Spleen (tissue), 11 donors: ENCODE data around the gene SMARCC2. TPM values are rescaled to one million over a fixed set of nuclear protein-coding genes. Genes with fewer than 3 reads are reported as not detected.
A peak's percentile ranks its signal among the peaks of the same experiment; 100 is the strongest.

ENCODE experiments used
- DNase-seq: peaks from one replicate; pipeline ENCODE4 v3.0.0-alpha.2; 2020
- H3K27ac ChIP-seq, 8 donors: fragments of 200-600 bp; sonication (generic) in 7 of 8; 1 replicate in 4 of 8; 2 replicates in 4 of 8; pipeline versions ENCODE4 v1.5.0 to v1.8.0; 2016 to 2021; ENCODE audit warnings: inconsistent platforms in 4 of 8, mild to moderate bottlenecking in 4 of 8, moderate library complexity in 1 of 8
- H3K27me3 ChIP-seq, 7 donors: fragments of 200-600 bp; sonication (generic) in 6 of 7; replicated peaks in 1 of 7; 1 replicate in 4 of 7; 2 replicates in 3 of 7; pipeline versions ENCODE4 v1.5.0 to v1.8.0; 2016 to 2021; ENCODE audit warnings: inconsistent platforms in 3 of 7, mild to moderate bottlenecking in 1 of 7
- H3K36me3 ChIP-seq, 6 donors: fragments of 200-600 bp; sonication (generic) in 5 of 6; 1 replicate in 4 of 6; 2 replicates in 2 of 6; pipeline versions ENCODE4 v1.5.0 to v1.8.0; 2016 to 2021; ENCODE audit warnings: inconsistent platforms in 2 of 6
- H3K4me1 ChIP-seq, 6 donors: fragments of 200-600 bp; sonication (generic) in 5 of 6; 1 replicate in 3 of 6; 2 replicates in 3 of 6; pipeline versions ENCODE4 v1.5.0 to v1.8.0; 2016 to 2021; ENCODE audit warnings: inconsistent platforms in 3 of 6
- H3K4me3 ChIP-seq, 8 donors: fragments of 200-600 bp; sonication (generic) in 7 of 8; 1 replicate in 4 of 8; 2 replicates in 4 of 8; pipeline versions ENCODE4 v1.5.0 to v1.8.0; 2016 to 2021; ENCODE audit warnings: inconsistent platforms in 4 of 8, mild to moderate bottlenecking in 4 of 8, moderate library complexity in 2 of 8
- H3K9me3 ChIP-seq, 8 donors: fragments of 200-600 bp; sonication (generic) in 7 of 8; 1 replicate in 4 of 8; 2 replicates in 4 of 8; pipeline versions ENCODE4 v1.5.0 to v1.8.0; 2016 to 2021; ENCODE audit warnings: inconsistent platforms in 4 of 8
- CTCF ChIP-seq, 11 experiments: fragments of 200-600 bp in 7 of 11; fragments of 450-650 bp in 4 of 11; sonication (generic) in 4 of 11; IDR thresholded peaks in 8 of 11; conservative IDR thresholded peaks in 3 of 11; 1 replicate in 7 of 11; 2 replicates in 4 of 11; pipeline versions ENCODE4 v1.4.0 to v1.8.0; 2016 to 2021; ENCODE audit warnings: antibody characterized with exemption in 11 of 11, inconsistent platforms in 4 of 11, mild to moderate bottlenecking in 1 of 11
- POLR2A ChIP-seq, 3 donors: fragments of 450-650 bp; IDR thresholded peaks; one replicate each; pipeline ENCODE4 v1.5.1; 2017; ENCODE audit warnings: antibody characterized with exemption in 3 of 3, mild to moderate bottlenecking in 1 of 3
- POLR2AphosphoS5 ChIP-seq, 3 donors: sonication (generic); formaldehyde crosslinking; IDR thresholded peaks; one replicate each; pipeline ENCODE4 v1.5.1; 2017; ENCODE audit warnings: antibody characterized with exemption in 3 of 3
- WGBS, 5 donors: extraction: QIAGEN DNeasy Blood & Tissue Kit in 3 of 5; methylation state at CpG; one replicate each; pipeline versions ENCODE4 v1.1.5 to v1.1.7; 2013 to 2018; 5-methylcytosine and 5-hydroxymethylcytosine counted together
- intact Hi-C: fragments of 100-400 bp; cut with DNase I; formaldehyde crosslinking; loops from one replicate; pipeline ENCODE4 v1.15.0; 2023; ENCODE audit warnings: low total_unique reads
- polyA plus RNA-seq, 3 donors: library from polyadenylated mRNA; stranded (reverse); fragments of 200-250 nt; gene quantifications; one replicate each; pipeline ENCODE4 v1.2.1, GENCODE V29; 2013
- total RNA-seq, 7 donors: library from RNA; depleted of rRNA in 3 of 7; stranded (reverse); fragments of >200 nt in 3 of 7; fragmentation: NEBNext Ultra II Directional in 4 of 7; extraction: Animal tissue kit (Norgen Biotek cat#: 25700) in 4 of 7; gene quantifications; one replicate each; pipeline versions ENCODE4 v1.1.0 to v1.2.1, GENCODE V29; 2016 to 2021
- donor health status: healthy with polysubstance abuse.
- donor health status: DM: no; HTN: no; CAD: no; lungs with moderate emphysema.
- donor health status: DM: no; HTN: no; CAD: no.
- donor health status: Bipolar disorder and iron deficiency.
- donor health status: healthy.
- donor health status: DM: no; HTN: no; CAD: no.
- donor health status: DM: yes; HTN: yes; CAD: no.

SMARCC2 gene
- total and polyA plus RNA-seq, 10 donors: 8.5 to 121 (median 97.7) TPM

GRCh38 chr12:56221232-56221756, 32.0 kb upstream of the SMARCC2 start:
- H3K36me3 ChIP-seq: peaks cover 0 to 28% (median 7%) of the 10 kb centered on the region in 6 donors
- H3K27ac ChIP-seq: peak overlapping the region; percentile 92 to 97 (median 96)
- 0 to 2% (median 1%) methylated on average over 14 to 21 of the region's 21 CpGs for WGBS, 5 donors
- TF ChIP-seq POLR2A (IDR thresholded peaks at IDR 0.05): no peak
- no peak for TF ChIP-seq CTCF (IDR thresholded peaks at IDR 0.05 in 8 of 11, conservative IDR thresholded peaks at IDR 0.05 in 3 of 11)
- no peak for TF ChIP-seq POLR2AphosphoS5 (IDR thresholded peaks at IDR 0.05)
- intact Hi-C loops: no loop called here
- H3K4me3 ChIP-seq: peak overlapping the region; percentile 66 to 86 (median 75)
- DNase-seq: peak; percentile 81
- no peaks in the 10 kb centered on the region for H3K9me3 ChIP-seq
- H3K27me3 ChIP-seq: no peaks in the 10 kb centered on the region
- peaks cover 37 to 84% (median 63%) of the 10 kb centered on the region in 6 donors for H3K4me1 ChIP-seq

- Histone ChIP-seq H3K9me3 (no peaks in the 10 kb centered on the region), H3K27ac (peak overlapping the region; percentile 92 to 97 (median 96)), H3K27me3 (no peaks in the 10 kb centered on the region), H3K36me3 (peaks cover 0 to 28% (median 12%) of the 10 kb centered on the region in 6 donors), H3K4me1 (peaks cover 37 to 87% (median 63%) of the 10 kb centered on the region in 6 donors), H3K4me3 (peak overlapping the region; percentile 66 to 86 (median 75))
- no peak for DNase-seq
- intact Hi-C loops: no loop called here
- TF ChIP-seq CTCF (IDR thresholded peaks at IDR 0.05 in 8 of 11, conservative IDR thresholded peaks at IDR 0.05 in 3 of 11): no peak
- peak in 1 of 3 donors; percentile 62 for TF ChIP-seq POLR2AphosphoS5 (IDR thresholded peaks at IDR 0.05)
- 4 to 10% (median 4%) methylated on average over 10 of the region's 10 CpGs for WGBS, 5 donors
These were observed 31.4 kb upstream of the SMARCC2 start for GRCh38 chr12:56220611-56221231.

DNA sequence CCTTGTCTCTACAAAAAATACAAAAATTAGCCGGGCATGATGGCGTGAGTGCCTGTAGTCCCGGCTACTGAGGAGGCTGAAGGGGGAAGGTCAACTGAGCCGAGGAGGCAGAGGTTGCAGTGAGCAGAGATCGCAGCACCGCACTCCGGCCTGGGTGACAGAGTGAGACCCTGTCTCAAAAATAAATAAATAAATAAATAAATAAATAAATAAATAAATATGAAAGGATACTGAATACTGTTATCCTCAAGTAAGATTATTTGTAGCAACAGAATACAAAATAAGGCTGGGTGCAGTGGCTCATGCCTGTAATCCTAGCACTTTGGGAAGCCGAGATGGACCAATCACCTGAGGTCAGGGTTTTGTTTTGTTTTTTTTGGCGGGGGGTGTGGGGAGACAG, 30.6 kb upstream of the SMARCC2 start:
- DNase-seq: no peak
- H3K27ac ChIP-seq: peak overlapping the region in 7 of 8 donors; percentile 92 to 97 (median 96)
- no peak for TF ChIP-seq POLR2AphosphoS5 (IDR thresholded peaks at IDR 0.05)
- no peak for TF ChIP-seq CTCF (IDR thresholded peaks at IDR 0.05 in 8 of 11, conservative IDR thresholded peaks at IDR 0.05 in 3 of 11)
- no peak for TF ChIP-seq POLR2A (IDR thresholded peaks at IDR 0.05)
- 88 to 94% (median 92%) methylated on average over 9 of the region's 9 CpGs for WGBS, 5 donors
- no peaks in the 10 kb centered on the region for H3K27me3 ChIP-seq
- H3K9me3 ChIP-seq: no peaks in the 10 kb centered on the region
- H3K4me3 ChIP-seq: peak overlapping the region in 3 of 8 donors; percentile 76 to 86 (median 79)
- peaks cover 0 to 34% (median 21%) of the 10 kb centered on the region in 6 donors for H3K36me3 ChIP-seq
- H3K4me1 ChIP-seq: peaks cover 33 to 78% (median 55%) of the 10 kb centered on the region in 6 donors
- intact Hi-C loops: no loop called here

DNA sequence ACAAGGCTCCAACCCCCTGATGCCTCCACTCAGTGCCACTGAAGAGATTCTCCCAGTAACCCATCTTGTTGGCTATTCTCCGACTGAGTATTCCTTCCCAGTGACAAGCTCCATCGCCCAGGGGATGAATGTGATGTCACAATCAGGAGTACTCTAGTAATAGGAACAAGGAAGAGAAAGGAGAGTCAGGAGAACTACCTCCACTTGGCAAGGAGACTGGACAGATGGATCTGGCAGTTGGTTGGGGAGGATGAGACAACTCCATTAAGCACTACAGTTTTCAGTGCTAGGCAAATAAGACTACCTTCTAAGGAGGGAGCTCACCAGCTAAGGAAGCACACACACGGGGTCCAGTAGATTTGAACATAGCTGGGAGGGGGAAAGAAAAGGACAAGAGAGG, 27.2 kb upstream of the SMARCC2 start:
- intact Hi-C loops: no loop called here
- no peaks in the 10 kb centered on the region for H3K27me3 ChIP-seq
- no peaks in the 10 kb centered on the region for H3K9me3 ChIP-seq
- no peak overlapping the region for H3K27ac ChIP-seq
- TF ChIP-seq POLR2AphosphoS5 (IDR thresholded peaks at IDR 0.05): no peak
- peaks cover 2 to 68% (median 54%) of the 10 kb centered on the region in 6 donors for H3K36me3 ChIP-seq
- WGBS, 5 donors: 83 to 93% (median 89%) methylated on average over 3 of the region's 3 CpGs
- no peak for DNase-seq
- H3K4me1 ChIP-seq: peaks cover 14 to 52% (median 30%) of the 10 kb centered on the region in 6 donors
- H3K4me3 ChIP-seq: no peak overlapping the region
